NCI-H748 (cell line): ENCODE measurements around the gene THOC5.
"Not testable (repeated sequence)": the region's sequence is repeated elsewhere in the genome, so short reads cannot be mapped to it uniquely, and the experiment has no call there.

ENCODE experiments used
- DNase-seq: peaks from one replicate; lab custom pipeline; 2025; ENCODE audit not compliant: unreplicated experiment; lab: John Stamatoyannopoulos, UW

The THOC5 gene

GRCh38 chr22:29511126-29511862, 42.3 kb downstream of the THOC5 start:
- no peak for DNase-seq

GRCh38 chr22:29510542-29510941, 43.0 kb downstream of the THOC5 start:
- no peak for DNase-seq

GRCh38 chr22:29509815-29510214, 43.7 kb downstream of the THOC5 start:
- DNase-seq: no peak

GRCh38 chr22:29509298-29509697, 44.3 kb downstream of the THOC5 start:
- no peak for DNase-seq

- no peak for DNase-seq
These were observed 49.7 kb downstream of the THOC5 start for GRCh38 chr22:29503811-29504372.

- DNase-seq: no peak
These were observed 53.7 kb downstream of the THOC5 start for GRCh38 chr22:29499852-29500251.

- DNase-seq: no peak
These were observed 59.9 kb downstream of the THOC5 start for GRCh38 chr22:29493636-29494035.

GRCh38 chr22:29491012-29491411, 62.5 kb downstream of the THOC5 start:
- no peak for DNase-seq

- DNase-seq: not testable (repeated sequence)
These were observed 64.3 kb downstream of the THOC5 start for GRCh38 chr22:29489127-29489780.

- DNase-seq: no peak
These were observed 66.1 kb downstream of the THOC5 start for GRCh38 chr22:29487426-29487986.

- no peak for DNase-seq
These were observed 68.1 kb downstream of the THOC5 start for GRCh38 chr22:29485448-29485847.

GRCh38 chr22:29484642-29485041, 68.9 kb downstream of the THOC5 start:
- no peak for DNase-seq

GRCh38 chr22:29483254-29483653, 70.3 kb downstream of the THOC5 start:
- no peak for DNase-seq

GRCh38 chr22:29482726-29483125, 70.8 kb downstream of the THOC5 start:
- DNase-seq: no peak

GRCh38 chr22:29482253-29482652, 71.3 kb downstream of the THOC5 start:
- DNase-seq: no peak

GRCh38 chr22:29481265-29482000, 72.1 kb downstream of the THOC5 start:
- no peak for DNase-seq

- DNase-seq: peak; percentile 44
These were observed 72.9 kb downstream of the THOC5 start for GRCh38 chr22:29480512-29481264.

GRCh38 chr22:29480262-29480511, 73.4 kb downstream of the THOC5 start:
- no peak for DNase-seq

- peak; percentile 75 for DNase-seq
These were observed 73.9 kb downstream of the THOC5 start, which contains the start of gene NEFH for GRCh38 chr22:29479417-29480261. Gene NEFH (plus strand): TSS chr22:29480218. CDS start chr22:29480263, 45 bp downstream.
